ENCODE results near the gene SORBS2.

- TF ChIP-seq POLR2A (IDR thresholded peaks at IDR 0.05) (no peak), EP300 (IDR thresholded peaks at IDR 0.05) (no peak)
Measured at GRCh38 chr4:185602397-185602796, 209.6 kb downstream of the SORBS2 start.
